Stimulated activated naive CD4-positive, alpha-beta T cell treated with Interleukin-2 at 50 U/mL for 16 hours (primary cell): ENCODE data around the gene PRKCE.
"Not testable (repeated sequence)": the region's sequence is repeated elsewhere in the genome, so short reads cannot be mapped to it uniquely, and the experiment has no call there.

Experiments
- DNase-seq: peaks from one replicate; lab custom pipeline; 2025; lab: John Stamatoyannopoulos, UW

The PRKCE gene

DNA sequence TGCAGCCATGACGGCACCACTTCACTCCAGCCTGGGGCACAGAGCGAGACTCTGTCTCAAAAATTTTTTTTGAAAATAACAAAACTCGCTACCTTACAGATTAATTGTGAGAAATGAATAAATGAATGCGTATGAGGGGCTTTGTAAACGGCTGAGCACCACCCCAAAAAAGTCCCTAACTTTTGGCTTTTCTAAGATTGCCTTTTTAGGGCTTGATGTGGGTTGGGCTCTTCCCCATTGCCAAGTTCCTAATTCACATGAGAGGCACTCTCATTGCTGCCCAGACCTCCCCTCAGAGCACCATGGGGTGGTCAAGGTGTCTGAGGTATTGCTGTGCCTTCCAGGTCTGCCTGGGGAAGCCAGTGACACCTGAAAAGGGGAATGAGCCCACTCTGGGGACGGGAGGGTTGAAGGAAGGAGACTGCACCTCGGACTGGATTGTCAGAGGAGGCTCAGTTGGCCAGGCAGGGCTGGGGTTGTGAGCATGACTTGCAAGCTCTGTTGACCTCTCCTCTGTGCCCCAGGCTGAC lies 186.4 kb downstream of the PRKCE start:
- DNase-seq: no peak

DNA sequence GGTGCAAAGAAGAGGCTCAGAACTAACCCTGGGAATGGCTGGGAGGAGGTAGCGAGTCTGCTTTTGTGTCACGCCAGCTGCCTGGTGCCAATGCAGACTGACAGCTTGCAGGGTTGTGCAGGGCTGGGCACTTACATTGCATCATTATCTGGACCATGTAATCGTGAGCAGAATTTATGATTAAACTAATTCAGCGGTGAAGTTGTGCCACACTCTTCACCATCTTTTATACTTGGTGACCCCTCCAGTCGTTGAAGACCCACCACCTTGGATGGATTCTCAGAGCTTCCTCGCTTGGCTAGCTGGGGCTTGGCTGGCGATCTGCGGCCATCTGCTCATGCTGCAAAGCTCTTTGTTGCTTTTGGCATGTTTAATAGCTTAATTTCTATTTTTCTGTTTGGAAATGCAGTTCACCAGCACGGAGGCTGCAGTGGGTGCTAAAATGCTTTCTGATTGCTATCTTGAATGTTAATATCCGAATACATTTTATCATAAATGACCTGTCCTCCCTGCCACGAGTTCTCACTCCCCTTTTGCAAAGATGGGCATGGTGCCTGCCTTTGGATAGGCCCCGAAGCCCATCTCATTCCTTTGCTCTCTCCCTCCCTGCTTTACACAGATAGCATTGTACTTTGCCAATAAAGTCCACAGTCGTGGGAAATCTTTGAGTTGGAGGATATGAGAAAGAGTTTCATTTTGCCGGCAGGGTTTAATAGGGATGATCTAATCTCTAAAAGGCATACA lies 188.2 kb downstream of the PRKCE start:
- no peak for DNase-seq

DNA sequence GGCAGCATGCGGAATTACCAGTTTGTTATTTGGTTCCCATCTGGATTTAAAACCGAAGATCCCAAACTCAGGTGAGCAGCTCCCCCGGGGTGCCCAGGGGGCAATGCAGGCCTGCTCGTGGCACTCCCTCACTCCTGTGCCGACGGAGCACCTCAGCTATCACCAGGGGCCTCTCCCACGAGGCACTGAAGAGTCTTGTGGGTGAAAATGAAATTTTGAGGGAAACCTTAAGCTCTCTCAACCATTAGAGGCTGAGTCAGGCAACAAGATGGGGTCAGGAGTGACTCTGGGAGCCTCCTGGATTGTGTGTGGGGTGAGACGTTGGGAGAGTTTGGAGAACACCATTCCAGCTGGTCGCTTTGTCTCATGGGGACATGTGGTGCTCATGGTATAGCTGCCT lies 189.0 kb downstream of the PRKCE start:
- no peak for DNase-seq

DNA sequence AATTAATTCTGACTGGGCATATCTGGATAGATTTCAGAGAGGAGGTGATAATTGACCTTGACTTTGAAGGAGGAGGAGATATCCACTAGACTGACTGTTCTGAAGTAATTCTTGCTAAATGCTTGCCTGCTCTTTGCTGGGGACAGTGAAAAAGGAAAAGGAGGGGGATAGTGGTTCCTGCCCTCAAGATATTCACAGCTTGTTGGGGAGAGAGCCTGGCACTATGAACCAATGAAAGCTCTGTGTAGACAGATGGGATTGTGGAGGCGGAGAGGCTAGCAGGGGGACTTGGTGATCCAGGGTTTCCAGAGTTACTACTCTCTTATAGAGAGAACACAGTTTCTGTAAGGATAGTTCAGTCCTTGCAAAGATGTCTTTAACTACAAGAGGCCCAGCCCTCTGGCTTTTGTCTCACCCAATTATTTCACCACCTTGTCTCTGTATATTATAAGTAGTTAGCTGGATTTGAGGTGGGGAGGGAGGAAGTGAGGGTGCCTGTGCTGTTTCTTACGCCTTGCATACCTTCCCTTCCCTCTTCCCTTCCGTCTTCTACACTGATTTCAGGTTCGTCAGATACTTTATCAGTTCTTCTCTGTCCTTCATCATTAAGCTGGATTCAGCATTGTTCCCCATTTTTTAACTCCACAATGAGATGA lies 190.4 kb downstream of the PRKCE start:
- no peak for DNase-seq

DNA sequence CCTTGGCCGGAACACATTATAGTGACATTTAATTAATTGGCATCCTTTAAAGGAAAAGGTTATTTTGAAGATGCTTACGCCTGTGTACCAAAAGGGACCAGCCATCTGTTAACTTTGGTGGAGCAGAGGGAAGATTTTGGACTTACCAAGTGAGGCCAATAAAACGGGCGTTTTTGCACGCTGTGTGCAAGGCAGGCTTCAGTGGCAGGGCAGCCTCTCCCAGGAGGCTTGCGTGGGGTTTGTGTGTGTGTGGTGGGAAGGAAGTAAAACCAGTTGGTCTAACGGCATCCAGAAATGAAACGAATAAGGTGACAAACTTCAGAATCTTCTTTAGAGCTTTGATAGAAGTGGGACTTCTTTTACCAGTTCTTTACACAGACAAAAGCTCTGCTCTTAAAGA lies 191.7 kb downstream of the PRKCE start:
- DNase-seq: no peak

DNA sequence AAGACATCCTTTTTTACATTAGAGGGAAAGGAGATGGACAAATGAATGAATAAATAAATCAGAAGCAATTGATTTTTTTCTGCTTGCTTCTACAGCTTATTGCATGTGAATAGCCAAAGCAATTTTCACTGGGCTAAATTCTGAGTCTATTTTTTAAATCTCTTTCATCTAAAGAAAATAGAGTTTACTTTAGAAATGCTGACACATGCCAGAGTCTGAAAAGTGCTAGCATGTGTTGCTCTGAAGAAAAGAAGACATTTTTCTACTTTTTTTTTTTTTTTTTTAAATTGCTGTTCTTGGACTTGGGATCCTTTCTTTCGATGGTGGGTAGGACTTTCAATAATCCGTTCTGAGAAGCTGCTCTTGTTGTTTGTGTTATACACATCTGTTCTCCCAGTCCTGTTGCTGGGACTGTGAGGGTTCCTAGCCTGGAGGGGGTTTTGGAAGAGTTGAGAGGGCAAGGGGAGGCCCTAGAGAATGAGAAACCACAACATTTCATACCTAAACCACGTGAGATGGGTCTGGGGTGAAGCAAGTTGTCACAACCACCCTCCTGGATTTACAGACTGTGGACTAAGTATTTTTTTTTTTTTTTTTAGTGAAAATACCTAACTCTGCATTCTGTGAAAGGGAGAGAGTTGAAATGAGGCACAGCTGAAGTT lies 193.5 kb downstream of the PRKCE start:
- no peak for DNase-seq

DNA sequence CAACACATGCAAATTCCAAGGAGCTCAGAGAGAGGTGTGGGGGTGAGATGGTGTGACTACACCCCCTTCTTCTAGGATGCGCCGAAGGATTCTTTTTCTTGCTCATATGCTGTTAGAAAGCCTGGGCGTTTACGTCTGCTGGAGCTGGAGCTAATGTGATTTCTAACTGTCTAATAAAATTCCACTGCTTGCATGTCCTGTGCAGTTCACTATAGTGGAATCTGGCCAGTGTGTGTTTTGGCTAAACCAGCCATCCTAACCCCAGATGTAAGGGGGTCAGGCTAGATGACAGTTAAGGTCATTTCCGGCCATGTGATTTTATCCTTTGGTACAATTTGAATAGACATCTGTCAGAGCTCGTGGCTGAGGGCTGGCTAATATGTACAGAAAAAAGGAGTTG lies 194.1 kb downstream of the PRKCE start:
- DNase-seq: no peak

DNA sequence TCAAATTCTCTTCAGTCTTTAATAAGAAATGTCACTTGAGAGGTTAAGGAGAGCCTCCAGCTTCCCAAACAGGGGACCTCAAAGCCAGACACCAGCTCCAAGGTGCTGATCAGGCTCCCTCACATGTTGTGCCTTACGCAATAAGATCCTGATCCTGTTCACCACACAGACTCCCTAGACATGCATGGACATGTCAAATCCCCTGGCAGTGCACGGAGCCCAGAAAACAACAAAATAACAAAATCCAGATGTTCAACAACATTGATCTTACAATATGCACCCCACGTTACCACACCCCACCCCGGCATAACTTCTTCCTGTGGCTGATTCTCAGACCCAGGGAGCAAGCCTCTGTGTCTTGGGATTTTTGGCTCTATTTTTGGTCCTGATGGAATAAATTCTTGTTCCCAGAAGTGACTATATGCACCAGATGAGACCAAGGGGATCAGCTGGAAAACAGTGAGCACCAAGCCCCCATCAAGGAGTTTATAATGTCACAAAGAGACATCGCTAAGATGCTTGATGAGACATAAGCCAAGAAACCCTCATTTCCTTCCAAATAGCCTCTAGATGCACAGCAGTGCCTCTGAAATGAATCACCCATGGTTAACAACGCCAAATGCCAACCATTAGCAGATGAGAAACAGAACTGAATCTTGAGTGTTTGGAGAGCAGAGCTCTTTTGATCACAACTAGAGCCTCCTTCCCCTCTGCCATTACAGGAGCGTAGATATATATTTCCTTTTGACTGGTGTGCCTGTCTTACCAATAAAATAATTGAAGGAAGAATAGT lies 198.2 kb downstream of the PRKCE start:
- DNase-seq: no peak

DNA sequence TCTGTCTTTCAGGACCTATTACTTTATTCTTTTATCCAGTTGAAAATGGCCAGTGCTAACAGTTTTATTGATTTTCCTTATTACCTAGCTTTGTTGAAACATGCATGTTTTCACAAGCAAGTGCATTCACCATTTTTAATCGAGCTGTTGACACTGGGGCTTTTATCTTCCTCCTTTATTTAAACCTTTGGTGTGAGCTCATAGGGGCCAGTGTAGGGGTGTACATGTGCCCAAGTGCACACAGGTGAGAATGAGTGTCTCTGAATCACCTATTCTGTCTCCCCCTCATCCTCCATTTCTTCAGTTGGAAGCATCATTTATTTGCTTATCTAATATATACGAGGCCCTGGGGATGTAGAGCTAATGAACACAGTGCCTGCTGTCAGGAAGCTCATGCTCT lies 199.1 kb downstream of the PRKCE start:
- no peak for DNase-seq

DNA sequence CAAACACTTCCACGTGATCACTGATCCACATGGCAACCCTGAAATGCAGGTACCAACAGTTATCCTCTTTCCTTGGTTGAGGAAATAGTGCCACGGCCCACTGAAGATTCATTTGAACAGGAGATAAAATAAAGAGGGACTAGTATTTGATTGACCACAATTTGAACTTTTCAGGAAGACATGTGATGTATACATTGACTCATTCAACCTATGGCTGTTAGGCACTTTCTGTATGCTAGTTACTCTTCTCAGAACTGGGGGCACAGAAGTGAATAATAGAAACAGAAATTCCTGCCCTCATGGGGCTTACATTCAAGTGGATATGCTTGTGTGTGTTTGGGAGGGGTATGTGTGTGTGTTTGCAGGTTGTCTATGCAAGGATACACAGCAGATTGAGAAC lies 199.6 kb downstream of the PRKCE start:
- DNase-seq: no peak

DNA sequence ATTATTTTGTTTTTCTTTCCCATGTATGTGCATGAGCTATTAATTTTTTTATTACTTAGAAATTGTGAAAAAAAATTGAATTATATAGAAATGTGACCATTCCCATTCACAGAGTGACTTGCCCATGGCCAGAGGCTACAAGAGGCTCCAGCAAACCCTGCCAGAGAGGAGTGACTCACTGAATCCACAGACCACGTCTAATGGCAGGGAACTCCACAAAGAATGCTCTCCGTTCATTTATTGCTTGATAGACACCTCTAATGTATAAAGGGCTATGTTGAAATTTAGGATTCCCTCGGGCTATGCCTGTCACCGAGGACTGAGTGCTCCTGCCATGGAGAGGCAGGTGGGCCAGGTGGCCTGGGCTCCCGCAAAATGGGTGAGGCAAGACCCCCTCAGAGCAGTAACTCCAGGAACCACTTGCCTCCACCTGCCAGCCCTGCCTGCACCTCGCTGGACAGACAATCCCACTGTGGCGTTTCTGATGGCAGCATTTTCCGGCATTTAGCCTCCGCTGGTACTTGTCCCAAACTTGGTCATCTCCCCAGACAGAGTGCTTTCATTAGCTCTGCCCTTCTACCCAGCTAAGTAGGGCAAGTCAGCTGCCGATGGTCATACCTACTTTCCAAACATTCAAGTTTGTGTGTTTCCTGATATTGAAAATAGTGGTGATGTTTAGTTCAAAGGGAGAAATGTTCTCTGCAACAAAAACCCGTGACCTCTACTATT lies 200.3 kb downstream of the PRKCE start:
- DNase-seq: no peak

DNA sequence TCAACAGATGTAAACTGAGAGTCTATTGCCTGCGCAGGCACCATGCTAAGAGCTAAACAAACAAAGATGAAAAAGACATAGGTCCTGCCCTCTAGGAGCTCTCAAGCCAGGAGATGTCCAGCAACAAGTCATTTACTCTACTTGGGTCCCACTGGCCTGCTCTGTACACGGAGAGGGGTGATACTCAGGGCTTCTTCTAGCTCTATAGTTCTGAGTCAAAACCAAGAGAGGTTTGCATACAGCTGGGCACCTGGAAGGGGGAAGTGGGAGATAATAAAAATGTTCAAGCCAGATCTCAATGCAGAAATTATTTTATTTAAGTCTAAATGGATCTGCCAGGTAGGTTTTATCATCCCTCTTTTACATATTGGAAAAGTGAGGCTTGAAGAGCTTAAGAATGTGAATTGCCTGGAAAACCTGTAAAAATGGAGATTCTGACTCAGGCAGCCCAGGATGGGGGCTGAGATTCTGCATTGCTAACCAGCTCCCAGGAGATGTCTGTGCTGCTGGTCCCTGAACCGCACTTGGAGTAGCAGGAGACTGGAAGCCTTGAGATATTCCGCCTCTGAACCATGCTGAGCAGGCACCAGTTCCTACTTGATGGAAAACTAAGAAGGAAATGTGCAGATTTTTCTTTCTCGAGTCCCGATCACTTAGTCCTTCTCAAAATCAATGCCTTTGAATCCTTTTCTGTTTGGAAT lies 201.1 kb downstream of the PRKCE start:
- DNase-seq: no peak

DNA sequence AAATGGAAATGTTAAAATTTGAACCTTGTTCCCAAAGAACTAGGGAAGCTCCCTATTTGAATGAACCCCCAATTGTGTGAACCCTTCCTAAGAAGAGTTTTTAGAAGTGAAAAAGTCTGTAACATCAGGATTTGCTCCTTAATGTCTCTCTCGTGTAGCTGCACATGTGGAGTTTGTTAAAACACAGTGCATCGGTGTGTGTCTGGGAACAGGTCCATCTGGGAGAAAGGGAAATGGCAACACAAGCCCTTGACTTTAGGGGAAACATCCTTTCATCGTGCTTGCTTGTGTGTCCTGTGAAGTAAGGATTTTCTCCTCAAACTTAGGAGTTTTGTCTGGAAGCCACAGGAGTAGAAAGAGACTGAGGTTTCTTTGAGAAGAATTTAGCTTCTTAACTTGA lies 203.9 kb downstream of the PRKCE start:
- no peak for DNase-seq

DNA sequence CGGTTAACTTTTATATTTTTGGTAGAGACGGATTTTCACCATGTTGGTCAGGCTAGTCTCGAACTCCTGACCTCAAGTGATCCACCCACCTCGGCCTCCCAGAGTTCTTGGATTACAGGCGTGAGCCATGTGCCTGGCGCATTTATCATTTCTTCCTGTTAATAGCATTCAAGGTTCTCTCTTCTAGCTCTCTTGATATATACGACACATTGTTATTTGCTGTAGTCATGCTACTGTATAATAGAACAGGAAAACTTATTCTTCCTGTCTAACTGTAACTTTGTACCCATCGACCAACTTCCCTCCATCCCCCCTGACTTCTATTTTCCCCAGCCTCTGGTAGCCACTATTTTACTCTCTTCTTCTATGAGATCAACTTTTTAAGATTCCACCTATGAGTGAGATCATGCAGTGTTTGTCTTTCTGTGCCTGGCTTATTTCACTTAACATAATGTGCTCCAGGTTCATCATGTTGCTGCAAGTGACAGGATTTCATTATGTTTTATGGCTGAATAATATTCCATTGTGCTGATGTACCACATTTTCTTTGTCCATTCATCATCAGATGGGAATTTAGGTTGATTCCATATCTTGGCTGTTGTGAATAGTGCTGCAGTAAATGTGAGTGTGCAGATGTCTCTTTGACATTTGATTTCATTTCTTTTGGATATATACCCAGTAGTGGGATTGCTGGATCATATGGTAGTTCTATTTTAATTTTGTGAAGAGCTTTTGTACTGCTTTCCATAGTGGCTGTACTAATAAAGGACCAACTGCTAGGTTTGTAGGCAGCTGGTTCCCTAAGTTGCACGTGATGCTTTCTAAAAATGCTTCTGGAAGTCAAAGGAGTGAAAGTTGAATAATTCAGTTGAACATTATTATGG lies 205.2 kb downstream of the PRKCE start:
- DNase-seq: no peak

DNA sequence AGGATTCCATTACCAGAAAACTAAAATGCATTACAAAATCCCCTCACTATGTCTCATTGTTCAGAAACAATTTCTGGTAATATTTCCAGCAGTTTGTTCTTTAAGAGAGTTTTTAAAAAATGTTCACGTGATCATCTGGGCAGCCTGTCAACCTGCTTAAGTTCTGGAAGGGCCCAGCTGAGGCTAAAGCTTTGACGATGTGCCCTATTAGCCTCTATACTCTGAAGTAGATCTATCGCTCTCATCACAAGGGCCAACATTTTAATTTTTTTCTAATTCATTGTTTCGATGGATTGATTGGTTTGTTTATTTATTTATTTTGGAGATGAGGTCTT lies 205.8 kb downstream of the PRKCE start:
- DNase-seq: no peak

DNA sequence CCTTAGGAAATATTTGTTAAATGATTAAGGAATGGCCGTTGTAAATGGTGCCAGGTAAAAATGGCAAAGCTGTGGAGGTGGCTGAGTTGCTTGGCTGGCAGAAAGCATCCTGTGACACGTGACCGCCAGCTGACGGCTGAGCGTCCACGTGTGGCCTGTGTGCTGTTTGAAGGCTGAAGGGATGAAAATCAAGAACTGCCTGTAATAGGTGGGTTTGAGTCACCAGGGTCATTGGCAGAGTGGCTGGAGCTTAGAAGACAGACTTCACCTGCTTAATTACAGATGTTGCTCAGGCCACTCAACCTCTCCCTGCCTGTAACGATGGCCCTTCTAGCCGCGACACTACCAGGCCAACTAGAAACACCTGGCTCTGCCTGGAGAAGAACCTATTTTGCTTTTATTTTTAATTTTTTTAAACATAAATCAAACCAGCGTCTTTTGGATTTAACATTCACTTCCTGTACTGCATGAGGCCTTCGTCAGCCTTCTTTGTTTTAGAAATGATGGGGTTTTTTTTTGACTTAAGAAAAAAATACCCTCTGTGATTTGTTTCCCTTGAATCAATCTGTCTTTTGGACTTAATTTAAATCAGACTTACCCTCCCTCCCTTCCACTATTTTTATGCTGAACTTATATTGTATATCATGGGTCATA lies 206.5 kb downstream of the PRKCE start:
- DNase-seq: no peak

DNA sequence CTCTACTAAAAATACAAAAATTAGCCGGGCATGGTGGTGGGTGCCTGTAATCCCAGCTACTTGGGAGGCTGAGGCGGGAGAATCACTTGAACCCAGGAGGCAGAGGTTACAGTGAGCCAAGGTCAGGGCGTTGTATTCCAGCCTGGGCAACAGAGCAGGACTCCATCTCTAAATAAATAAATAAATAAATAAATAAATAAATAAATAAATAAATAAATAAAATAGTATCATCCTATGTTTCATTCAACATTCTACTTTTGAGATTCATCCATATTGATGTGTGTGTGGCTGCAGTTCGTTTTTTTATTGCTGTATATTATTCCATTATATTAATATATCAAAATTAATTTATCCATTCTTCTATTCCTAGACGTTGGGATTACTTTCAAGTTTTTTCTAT lies 207.4 kb downstream of the PRKCE start:
- not testable (repeated sequence) for DNase-seq

DNA sequence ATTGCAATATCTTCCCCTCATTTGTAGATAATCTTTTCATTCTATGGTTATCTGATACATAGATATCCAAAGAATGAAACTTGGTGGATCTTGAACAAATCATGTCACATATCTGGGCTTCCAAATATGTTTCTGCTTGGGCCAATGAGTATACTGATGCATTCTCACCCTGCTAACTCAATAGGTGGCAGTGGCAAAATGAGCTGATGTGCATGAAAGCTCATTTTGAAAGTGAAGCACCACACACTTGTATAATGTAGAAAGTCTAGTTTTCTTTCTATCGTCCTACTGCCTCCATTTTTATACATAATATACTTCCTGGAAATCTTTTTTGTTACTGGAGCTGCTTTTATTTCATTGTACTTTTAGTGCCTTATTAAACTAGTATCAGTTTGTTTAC lies 208.2 kb downstream of the PRKCE start:
- DNase-seq: no peak
